ENCODE data around the gene STK38.

STK38 gene

DNA sequence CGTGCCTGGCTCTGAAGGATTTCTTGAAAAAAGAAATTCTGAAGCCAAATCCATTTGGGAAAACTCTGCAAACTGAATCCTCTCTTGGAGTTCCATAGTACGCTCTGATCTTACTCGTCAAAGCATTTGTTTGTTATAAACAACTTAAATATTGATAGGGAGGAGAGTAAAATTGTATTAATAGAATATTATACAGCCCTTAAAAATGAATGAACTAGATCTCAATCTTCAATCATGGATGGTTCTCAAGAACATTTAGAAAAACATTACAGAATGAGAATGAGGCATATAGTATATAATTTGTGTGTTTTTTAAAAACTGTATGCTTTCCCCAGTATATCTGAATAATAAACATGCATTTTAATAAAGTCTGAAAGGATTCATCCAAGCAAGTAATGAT lies 79.7 kb downstream of the STK38 start:
- TF ChIP-seq ZNF70 (CRISPR knock-in tag; IDR thresholded peaks at IDR 0.05) (no peak), ZFP30 (CRISPR knock-in tag; IDR thresholded peaks at IDR 0.05) (no peak), ZNF8 (CRISPR knock-in tag; IDR thresholded peaks at IDR 0.05) (no peak), TOX (CRISPR knock-in tag; IDR thresholded peaks at IDR 0.05; ENCODE audit: borderline replicate concordance) (no peak), GLIS3 (CRISPR knock-in tag; IDR thresholded peaks at IDR 0.05) (no peak), ESRRG (CRISPR knock-in tag; IDR thresholded peaks at IDR 0.05) (no peak), ZFP3 (CRISPR knock-in tag; IDR thresholded peaks at IDR 0.05) (no peak), ISL1 (CRISPR knock-in tag; IDR thresholded peaks at IDR 0.05) (no peak), ARNTL (CRISPR knock-in tag; IDR thresholded peaks at IDR 0.05; ENCODE audit: borderline replicate concordance, low read depth) (no peak), PPARA (CRISPR knock-in tag; IDR thresholded peaks at IDR 0.05; ENCODE audit: borderline replicate concordance) (no peak), ZC3H10 (CRISPR knock-in tag; IDR thresholded peaks at IDR 0.05) (no peak), CREB5 (CRISPR knock-in tag; IDR thresholded peaks at IDR 0.05; ENCODE audit: low read depth) (no peak), PATZ1 (CRISPR knock-in tag; IDR thresholded peaks at IDR 0.05; ENCODE audit: borderline replicate concordance) (no peak), OSR1 (CRISPR knock-in tag; IDR thresholded peaks at IDR 0.05) (no peak), RARB (CRISPR knock-in tag; IDR thresholded peaks at IDR 0.05) (no peak), POU6F1 (CRISPR knock-in tag; IDR thresholded peaks at IDR 0.05; ENCODE audit: borderline replicate concordance, low read depth) (no peak)
- TF ChIP-seq, protein P1, sequence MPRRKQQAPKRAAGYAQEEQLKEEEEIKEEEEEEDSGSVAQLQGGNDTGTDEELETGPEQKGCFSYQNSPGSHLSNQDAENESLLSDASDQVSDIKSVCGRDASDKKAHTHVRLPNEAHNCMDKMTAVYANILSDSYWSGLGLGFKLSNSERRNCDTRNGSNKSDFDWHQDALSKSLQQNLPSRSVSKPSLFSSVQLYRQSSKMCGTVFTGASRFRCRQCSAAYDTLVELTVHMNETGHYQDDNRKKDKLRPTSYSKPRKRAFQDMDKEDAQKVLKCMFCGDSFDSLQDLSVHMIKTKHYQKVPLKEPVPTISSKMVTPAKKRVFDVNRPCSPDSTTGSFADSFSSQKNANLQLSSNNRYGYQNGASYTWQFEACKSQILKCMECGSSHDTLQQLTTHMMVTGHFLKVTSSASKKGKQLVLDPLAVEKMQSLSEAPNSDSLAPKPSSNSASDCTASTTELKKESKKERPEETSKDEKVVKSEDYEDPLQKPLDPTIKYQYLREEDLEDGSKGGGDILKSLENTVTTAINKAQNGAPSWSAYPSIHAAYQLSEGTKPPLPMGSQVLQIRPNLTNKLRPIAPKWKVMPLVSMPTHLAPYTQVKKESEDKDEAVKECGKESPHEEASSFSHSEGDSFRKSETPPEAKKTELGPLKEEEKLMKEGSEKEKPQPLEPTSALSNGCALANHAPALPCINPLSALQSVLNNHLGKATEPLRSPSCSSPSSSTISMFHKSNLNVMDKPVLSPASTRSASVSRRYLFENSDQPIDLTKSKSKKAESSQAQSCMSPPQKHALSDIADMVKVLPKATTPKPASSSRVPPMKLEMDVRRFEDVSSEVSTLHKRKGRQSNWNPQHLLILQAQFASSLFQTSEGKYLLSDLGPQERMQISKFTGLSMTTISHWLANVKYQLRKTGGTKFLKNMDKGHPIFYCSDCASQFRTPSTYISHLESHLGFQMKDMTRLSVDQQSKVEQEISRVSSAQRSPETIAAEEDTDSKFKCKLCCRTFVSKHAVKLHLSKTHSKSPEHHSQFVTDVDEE (CRISPR knock-in tag; IDR thresholded peaks at IDR 0.05): no peak
- ATAC-seq: no peak

- ATAC-seq: no peak
- no peak for TF ChIP-seq OSR1 (CRISPR knock-in tag; IDR thresholded peaks at IDR 0.05)
- TF ChIP-seq TOX (CRISPR knock-in tag; IDR thresholded peaks at IDR 0.05; ENCODE audit: borderline replicate concordance): no peak
- TF ChIP-seq, protein P1 (CRISPR knock-in tag; IDR thresholded peaks at IDR 0.05): no peak
- no peak for TF ChIP-seq TCF4 (CRISPR knock-in tag; IDR thresholded peaks at IDR 0.05; ENCODE audit: borderline replicate concordance)
- no peak for TF ChIP-seq ESRRG (CRISPR knock-in tag; IDR thresholded peaks at IDR 0.05)
- TF ChIP-seq CREB5 (CRISPR knock-in tag; IDR thresholded peaks at IDR 0.05; ENCODE audit: low read depth): no peak
- TF ChIP-seq PPARA (CRISPR knock-in tag; IDR thresholded peaks at IDR 0.05; ENCODE audit: borderline replicate concordance): no peak
- TF ChIP-seq PATZ1 (CRISPR knock-in tag; IDR thresholded peaks at IDR 0.05; ENCODE audit: borderline replicate concordance): no peak
- no peak for TF ChIP-seq SNAI2 (CRISPR knock-in tag; IDR thresholded peaks at IDR 0.05)
- no peak for TF ChIP-seq ZFP30 (CRISPR knock-in tag; IDR thresholded peaks at IDR 0.05)
- TF ChIP-seq ZFP3 (CRISPR knock-in tag; IDR thresholded peaks at IDR 0.05): no peak
- TF ChIP-seq ZC3H10 (CRISPR knock-in tag; IDR thresholded peaks at IDR 0.05): no peak
- TF ChIP-seq ZNF8 (CRISPR knock-in tag; IDR thresholded peaks at IDR 0.05): no peak
- no peak for TF ChIP-seq RARB (CRISPR knock-in tag; IDR thresholded peaks at IDR 0.05)
- TF ChIP-seq CSDC2 (CRISPR knock-in tag; IDR thresholded peaks at IDR 0.05): no peak
- no peak for TF ChIP-seq ZNF70 (CRISPR knock-in tag; IDR thresholded peaks at IDR 0.05)
- no peak for TF ChIP-seq ZNF565 (CRISPR knock-in tag; conservative IDR thresholded peaks at IDR 0.05; ENCODE audit: low read depth)
- no peak for TF ChIP-seq GLIS3 (CRISPR knock-in tag; IDR thresholded peaks at IDR 0.05)
- no peak for TF ChIP-seq CSRNP3 (CRISPR knock-in tag; IDR thresholded peaks at IDR 0.05)
Observed at GRCh38 chr6:36464233-36464632, 83.0 kb downstream of the STK38 start.
